Lower leg skin (tissue), 4 donors: ENCODE data around the gene ENTPD7. TPM values are rescaled to one million over a fixed set of nuclear protein-coding genes. Genes with fewer than 3 reads are reported as not detected.

Experiments
- DNase-seq, 2 donors: peaks; one replicate each; pipeline ENCODE4 v3.0.0-alpha.2; 2019; ENCODE audit warnings: low spot score in 2 of 2
- H3K4me3 ChIP-seq: fragments of 200-600 bp; sonication (generic); 2 replicates; pipeline ENCODE4 v1.5.1; 2017; ENCODE audit warnings: mild to moderate bottlenecking, low read depth; ENCODE audit not compliant: poor library complexity, severe bottlenecking
- POLR2A ChIP-seq, 2 donors: fragments of 450-650 bp; IDR thresholded peaks; one replicate each; pipeline ENCODE4 v1.6.1; 2016 to 2017; ENCODE audit warnings: antibody characterized with exemption in 2 of 2, mild to moderate bottlenecking in 1 of 2, moderate library complexity in 1 of 2
- WGBS, 2 donors: methylation state at CpG; one replicate each; pipeline ENCODE4 v1.1.5; 2018; 5-methylcytosine and 5-hydroxymethylcytosine counted together
- intact Hi-C: fragments of 100-400 bp; cut with DNase I; formaldehyde crosslinking; loops from one replicate; pipeline ENCODE4 v1.15.0; 2023; ENCODE audit warnings: low total_unique reads
- total RNA-seq, 4 donors: library from RNA; depleted of rRNA; stranded (reverse); fragments of >200 nt; gene quantifications; one replicate each; pipeline ENCODE4 v1.1.0, GENCODE V29; 2016
- TF ChIP-seq, protein P1 (sequence below), 3 donors: fragments of 450-650 bp; IDR thresholded peaks; one replicate each; pipeline ENCODE4 v1.5.1; 2016; ENCODE audit warnings: antibody characterized with exemption in 3 of 3, mild to moderate bottlenecking in 3 of 3, moderate library complexity in 2 of 3

ENTPD7 gene
- total RNA-seq, 4 donors from 2014 or later: 5.6 to 8.8 (median 8.1) TPM

DNA sequence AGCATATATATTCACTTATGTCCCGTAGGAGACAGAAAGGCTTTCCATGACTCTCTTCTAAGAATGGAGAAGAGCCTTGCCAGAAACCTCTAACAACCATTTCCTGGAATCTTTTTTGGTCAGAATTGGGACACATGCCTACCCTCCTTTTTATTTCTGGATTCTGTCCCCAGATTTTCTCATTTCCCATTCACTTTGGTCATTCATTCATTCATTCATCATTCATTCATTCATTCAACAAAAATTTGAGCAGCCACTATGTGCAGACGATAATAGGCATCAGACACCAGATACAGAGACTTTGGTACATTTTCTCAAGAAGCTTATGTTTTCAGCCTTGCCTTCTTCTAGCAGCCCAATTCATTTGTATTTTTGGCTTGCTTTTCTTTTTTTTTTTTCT lies 6.0 kb downstream of the ENTPD7 start:
- H3K4me3 ChIP-seq: no peak overlapping the region
- no peak for DNase-seq
- intact Hi-C loops: no loop called here
- WGBS, 2 donors: 97 to 98% methylated on average over 2 of the region's 2 CpGs
- TF ChIP-seq, protein P1, sequence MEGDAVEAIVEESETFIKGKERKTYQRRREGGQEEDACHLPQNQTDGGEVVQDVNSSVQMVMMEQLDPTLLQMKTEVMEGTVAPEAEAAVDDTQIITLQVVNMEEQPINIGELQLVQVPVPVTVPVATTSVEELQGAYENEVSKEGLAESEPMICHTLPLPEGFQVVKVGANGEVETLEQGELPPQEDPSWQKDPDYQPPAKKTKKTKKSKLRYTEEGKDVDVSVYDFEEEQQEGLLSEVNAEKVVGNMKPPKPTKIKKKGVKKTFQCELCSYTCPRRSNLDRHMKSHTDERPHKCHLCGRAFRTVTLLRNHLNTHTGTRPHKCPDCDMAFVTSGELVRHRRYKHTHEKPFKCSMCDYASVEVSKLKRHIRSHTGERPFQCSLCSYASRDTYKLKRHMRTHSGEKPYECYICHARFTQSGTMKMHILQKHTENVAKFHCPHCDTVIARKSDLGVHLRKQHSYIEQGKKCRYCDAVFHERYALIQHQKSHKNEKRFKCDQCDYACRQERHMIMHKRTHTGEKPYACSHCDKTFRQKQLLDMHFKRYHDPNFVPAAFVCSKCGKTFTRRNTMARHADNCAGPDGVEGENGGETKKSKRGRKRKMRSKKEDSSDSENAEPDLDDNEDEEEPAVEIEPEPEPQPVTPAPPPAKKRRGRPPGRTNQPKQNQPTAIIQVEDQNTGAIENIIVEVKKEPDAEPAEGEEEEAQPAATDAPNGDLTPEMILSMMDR (IDR thresholded peaks at IDR 0.05): no peak
- no peak for TF ChIP-seq POLR2A (IDR thresholded peaks at IDR 0.05)

DNA sequence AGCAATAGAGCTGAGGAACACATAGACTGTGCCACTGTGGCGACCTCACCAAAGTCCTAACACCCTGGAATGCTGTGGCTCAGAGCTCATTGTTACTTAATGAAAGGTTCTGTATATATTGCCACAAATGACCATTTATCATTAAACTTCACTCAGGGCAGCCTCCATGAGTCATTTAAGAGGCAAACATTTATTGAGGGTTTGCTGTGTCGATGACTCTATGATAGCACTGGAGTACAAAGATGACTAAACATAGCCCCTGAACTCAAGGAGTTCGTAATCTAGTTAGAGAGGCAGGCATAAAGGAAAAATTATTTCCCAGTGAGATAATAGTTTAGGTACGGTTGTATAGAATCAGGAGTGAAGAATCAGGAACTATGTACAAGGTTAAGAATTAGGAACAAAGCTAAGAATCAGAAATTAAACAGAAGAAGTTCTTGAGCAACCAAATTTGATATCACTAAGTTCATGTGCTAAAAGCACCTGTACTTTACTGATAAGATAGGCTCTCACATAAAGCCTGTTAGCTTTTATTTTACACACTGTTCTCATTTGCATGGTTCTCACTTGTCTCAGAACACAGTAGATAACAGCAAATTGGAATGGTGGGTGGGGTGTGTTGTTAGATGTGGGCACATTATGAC lies 7.9 kb downstream of the ENTPD7 start:
- WGBS, 2 donors: 88 to 94% methylated on average over 4 of the region's 4 CpGs
- H3K4me3 ChIP-seq: no peak overlapping the region
- intact Hi-C loops: no loop called here
- TF ChIP-seq, protein P1 (IDR thresholded peaks at IDR 0.05): no peak
- no peak for TF ChIP-seq POLR2A (IDR thresholded peaks at IDR 0.05)
- no peak for DNase-seq

DNA sequence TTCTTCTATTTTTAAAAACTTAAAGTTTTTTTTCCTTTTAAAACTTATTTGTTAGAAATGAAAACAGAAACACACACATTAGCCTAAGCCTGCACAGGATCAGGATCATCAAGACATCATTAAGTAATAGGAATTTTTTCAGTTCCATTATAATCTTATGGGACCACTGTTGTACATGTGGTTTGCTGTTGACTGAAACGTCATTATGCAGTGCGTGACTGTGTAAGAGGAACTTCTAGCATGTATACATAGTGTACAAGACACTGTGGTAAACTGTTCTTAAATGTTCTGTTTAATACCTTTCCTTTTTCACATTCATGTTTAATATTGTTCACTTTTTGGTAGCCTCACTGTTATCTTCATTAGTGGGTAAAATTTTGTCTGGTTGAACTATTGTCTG lies 12.1 kb downstream of the ENTPD7 start:
- 78 to 79% methylated on average over 2 of the region's 2 CpGs for WGBS, 2 donors
- intact Hi-C loops: no loop called here
- DNase-seq: no peak
- TF ChIP-seq, protein P1 (IDR thresholded peaks at IDR 0.05): no peak
- no peak for TF ChIP-seq POLR2A (IDR thresholded peaks at IDR 0.05)
- H3K4me3 ChIP-seq: no peak overlapping the region

DNA sequence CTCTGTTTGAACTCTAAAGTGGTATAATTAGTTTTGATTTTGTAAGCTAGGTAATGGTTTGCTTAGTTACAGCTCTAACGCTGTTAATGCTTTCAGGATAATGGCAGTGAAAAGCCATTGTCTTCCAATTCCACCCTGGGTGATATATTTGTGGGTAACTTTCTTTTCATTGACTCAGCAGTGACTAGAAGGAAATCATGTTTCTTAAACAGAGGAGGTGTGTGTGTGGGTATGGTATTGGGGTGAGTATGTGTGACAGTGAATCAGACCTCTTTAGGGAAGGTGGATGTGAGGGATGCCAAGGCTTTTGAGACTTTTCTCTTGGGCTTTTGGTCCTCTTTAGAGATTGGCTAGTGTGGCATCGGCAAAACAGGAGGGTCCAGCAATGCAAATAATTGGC lies 13.6 kb downstream of the ENTPD7 start:
- WGBS, 2 donors: 93 to 96% methylated on average over 2 of the region's 2 CpGs
- no peak for DNase-seq
- TF ChIP-seq POLR2A (IDR thresholded peaks at IDR 0.05): no peak
- TF ChIP-seq, protein P1 (IDR thresholded peaks at IDR 0.05): no peak
- H3K4me3 ChIP-seq: no peak overlapping the region
- intact Hi-C loops: no loop called here

DNA sequence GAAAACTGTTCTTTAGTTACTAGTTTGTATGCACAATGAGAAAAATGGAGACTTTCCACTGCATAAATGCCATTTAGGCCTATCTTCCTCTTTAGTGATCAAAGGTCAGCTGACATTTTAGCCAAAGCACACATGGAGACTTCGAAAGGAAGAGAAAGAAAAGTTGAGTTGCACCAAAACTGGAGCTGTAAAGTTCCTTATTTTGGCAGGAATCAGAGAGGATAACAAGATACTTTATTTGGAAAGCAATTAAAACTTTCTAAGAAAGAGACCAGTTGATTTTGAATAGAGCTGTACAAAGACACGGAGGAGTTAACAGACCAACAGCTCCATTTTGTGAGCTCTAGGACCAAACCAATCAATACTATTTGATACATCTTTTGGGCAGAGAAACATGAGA lies 14.2 kb downstream of the ENTPD7 start:
- DNase-seq: no peak
- intact Hi-C loops: no loop called here
- 47 to 50% methylated on average over 2 of the region's 2 CpGs for WGBS, 2 donors
- TF ChIP-seq, protein P1 (IDR thresholded peaks at IDR 0.05): no peak
- TF ChIP-seq POLR2A (IDR thresholded peaks at IDR 0.05): no peak
- H3K4me3 ChIP-seq: no peak overlapping the region

DNA sequence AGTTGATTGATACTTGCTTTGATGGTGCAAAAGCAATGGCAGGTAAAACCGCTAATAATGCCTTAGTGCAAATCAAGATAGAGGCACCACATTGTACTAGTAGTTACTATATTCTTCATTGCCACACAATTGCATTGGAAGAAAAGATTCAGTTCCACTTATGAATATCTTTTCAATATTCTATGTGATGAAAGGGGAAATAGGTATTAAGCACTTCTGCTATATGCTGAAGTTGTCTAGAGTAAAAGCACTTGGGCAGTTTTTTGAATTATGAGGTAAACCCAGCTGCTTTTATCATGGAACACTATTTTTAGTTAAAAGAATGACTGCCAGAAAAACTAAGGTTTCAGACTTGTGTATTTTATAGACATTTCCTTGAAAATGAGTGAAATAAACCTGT lies 15.5 kb downstream of the ENTPD7 start:
- no peak for DNase-seq
- no peak overlapping the region for H3K4me3 ChIP-seq
- TF ChIP-seq, protein P1 (IDR thresholded peaks at IDR 0.05): no peak
- TF ChIP-seq POLR2A (IDR thresholded peaks at IDR 0.05): no peak
- intact Hi-C loops: no loop called here
- WGBS, 2 donors: 77 to 80% methylated on average over 1 of the region's 1 CpG
